Eye (tissue), 1 donor: Measurements from ENCODE around the gene CTIF.
A peak's percentile ranks its signal among the peaks of the same experiment; 100 is the strongest.

Source experiments
- DNase-seq: peaks from one replicate; pipeline ENCODE4 v3.0.0-alpha.2; 2015

Gene CTIF

DNA sequence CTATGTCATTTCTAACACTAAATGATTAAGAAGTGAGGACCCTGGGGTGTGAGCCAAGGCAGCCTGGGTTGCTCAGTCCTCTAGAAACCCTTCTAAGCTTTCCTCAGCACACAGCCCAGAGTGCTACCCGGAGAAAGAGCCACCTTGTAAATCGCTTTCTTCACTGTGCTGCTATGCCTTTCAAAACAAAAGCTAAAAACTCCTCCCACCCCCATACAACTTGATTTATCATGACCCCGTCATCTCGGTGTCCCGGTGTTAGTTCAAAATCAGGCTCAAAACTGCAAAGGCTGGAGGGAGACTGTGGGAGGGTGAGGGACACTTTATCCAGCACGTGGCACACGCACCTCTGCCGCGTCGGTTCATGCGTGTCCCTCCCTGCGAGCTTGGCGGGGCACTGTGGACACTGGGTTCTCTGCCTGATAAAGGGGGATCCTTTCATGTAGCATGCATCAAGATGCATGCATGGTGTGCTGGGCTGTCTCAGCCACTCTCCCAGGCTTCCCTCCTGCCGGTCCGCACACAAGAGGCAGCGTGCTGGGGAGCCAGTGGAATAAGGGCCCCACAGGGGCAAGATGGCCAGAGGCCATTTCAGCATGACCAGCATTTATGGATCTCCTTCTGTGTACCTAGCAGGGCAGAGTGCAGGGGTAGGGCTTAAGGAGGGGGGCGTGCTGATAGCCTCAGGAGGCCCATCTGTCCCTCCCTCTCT is 241.5 kb downstream of the CTIF start:
- peak; percentile 51 for DNase-seq

DNA sequence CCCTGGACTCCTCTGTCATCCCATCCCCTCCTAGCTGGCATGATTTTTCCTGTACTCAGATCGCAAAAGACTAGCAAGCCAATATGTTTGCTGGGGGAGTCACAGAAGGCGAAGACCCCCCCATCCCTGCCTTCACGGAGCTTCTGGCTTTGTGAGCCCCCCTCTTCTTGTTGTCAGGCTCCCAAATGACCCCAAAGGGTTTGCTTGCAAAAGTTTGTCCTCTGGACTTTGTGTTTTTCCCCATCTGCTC is 242.0 kb downstream of the CTIF start:
- DNase-seq = no peak

DNA sequence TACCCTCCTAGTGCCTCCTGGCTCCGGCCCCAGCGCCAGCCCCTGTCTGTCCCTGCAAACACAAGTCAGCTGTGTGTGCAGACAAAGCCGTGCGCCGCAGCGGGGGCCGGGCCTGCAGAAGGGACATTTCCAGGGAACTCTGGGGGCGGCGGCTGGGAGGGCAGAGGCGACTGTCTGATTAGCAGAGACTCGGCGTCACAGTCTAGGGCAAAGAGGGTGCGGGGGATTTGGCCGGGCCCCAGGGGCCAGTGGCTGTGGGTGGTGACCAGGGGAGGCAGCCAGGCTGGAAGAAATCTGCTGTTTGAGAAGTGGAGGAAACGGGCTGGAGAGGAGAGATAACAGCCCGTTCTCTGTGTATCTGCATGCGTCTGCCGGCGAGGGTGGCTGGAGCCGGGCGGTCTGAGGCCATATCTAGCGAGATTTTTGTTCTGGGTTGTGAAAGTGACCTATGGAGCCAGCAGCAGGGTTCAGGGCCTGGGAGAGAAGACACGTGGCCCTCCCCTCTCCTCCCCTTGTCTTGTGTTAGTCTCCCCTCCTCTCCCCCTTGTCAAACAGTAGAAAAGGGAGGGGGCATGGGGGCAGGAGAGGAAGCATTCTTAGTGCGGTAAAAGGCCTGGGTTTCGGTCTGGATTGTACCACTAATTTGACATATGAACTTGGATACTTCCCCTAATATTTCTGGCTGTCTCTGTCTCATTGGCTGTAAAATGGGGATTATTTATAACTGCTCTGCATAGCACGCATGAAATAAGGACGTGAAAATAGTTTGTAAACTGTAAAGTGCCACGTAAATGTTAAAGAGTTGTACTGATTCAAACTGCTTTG is 242.5 kb downstream of the CTIF start:
- DNase-seq = peak; percentile 88

GRCh38 chr18:48781988-48782363 is 243.1 kb downstream of the CTIF start:
- no peak for DNase-seq

- no peak for DNase-seq
Measured at GRCh38 chr18:48782381-48782861, 243.6 kb downstream of the CTIF start.

GRCh38 chr18:48783616-48784520 is 245.0 kb downstream of the CTIF start:
- DNase-seq = no peak

DNA sequence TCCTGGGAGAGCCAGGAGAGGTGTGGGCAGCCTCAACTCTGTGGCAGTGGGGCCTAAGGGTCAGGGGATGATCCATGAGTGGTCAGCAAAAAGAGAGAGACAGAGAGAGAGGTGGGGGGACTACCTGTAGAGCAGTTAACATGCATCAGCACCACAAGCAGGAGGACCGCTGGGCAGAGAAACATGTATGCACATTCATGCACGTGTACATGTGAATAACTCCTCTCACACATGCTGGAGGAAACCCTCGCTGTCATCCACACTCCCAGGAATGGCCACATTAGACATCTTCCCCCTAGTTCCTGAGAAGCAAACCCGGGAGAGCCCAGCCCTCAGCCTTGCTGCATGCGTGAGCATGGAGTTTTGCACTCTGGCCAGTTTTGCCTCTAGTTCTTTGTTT is 245.8 kb downstream of the CTIF start:
- no peak for DNase-seq

GRCh38 chr18:48785091-48785614 is 246.3 kb downstream of the CTIF start:
- no peak for DNase-seq

DNA sequence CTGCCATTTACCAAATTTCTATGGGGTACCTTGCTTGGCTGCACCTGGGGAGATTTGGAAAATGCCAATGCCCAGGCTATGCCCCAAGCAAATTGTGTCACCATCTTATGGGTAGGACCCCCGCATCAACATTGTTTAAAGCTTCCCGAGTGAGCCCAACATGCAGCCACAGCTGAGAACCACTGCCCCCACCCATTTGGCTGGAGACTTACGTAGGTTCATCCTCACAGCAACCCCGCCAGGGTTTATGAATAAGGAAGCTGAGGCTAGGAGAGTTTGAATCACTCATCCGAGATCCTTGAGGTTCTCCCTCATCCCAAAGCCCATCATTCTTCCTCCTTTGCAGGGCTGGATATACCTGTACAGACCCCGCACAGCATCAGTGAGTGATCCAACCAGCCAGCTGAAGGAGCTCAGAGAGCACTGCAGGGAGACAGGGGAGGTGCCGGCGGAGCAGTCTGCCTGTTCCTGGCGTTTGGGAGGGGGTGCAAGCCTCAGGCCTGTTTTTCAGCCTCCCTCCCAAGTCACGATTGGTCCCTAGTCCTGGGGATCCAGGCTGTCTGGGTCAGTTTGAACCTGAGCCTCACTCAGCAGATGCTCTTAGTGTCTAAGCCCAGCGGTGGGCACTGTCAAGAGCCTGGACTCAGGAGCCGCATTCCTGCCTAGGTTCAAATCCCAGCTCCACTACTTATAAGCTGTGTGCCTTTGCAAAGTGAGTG is 247.1 kb downstream of the CTIF start:
- DNase-seq = no peak

GRCh38 chr18:48786455-48787202 is 247.8 kb downstream of the CTIF start:
- DNase-seq = peak; percentile 57

DNA sequence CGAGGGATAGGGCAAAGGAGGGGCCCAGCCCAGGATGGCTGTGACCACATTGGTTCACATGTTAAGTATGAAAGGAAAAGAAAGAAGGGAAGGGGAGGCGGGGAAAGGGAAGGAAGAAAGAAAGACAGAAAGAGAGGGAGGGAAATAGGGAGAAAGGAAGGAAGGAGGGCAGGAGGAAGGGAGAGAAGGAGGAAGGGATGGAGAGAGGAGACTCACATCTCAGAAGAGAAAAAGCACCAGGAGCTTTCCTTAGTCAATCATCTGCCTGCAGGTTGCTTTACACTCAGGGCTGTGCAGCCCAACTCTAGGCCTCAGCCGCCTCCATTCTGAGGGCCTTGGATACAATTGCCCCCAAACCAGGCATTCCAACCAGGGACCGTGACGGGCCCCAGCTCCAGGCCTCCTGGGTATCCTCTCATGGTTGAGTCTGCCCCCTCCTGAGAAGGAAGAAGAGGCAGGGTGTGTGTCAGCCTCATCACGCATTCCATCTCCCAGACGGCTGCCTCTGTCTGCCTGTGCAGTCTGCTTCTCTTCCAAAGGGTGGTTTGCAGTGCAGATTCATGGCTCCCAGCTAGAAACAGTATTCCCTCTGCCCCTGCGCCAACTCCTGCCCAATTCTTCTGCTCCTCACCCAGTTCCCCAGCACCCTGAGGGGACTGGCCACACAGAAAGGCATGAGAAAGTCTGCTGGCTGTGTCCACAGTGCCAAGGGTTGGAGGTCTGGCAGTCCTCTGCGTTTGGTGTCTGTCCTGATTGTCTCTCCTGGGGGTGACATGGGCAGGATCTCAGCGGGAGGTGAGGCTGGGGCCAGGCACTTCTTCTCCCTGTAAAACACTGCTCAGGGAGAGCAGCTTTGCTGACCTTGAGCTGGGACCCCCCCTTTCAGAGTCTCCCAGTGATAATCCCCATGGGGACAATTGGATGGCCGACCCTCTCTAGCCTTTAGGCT is 248.6 kb downstream of the CTIF start:
- DNase-seq = peak; percentile 57

GRCh38 chr18:48788373-48788772 is 249.5 kb downstream of the CTIF start:
- DNase-seq = no peak

DNA sequence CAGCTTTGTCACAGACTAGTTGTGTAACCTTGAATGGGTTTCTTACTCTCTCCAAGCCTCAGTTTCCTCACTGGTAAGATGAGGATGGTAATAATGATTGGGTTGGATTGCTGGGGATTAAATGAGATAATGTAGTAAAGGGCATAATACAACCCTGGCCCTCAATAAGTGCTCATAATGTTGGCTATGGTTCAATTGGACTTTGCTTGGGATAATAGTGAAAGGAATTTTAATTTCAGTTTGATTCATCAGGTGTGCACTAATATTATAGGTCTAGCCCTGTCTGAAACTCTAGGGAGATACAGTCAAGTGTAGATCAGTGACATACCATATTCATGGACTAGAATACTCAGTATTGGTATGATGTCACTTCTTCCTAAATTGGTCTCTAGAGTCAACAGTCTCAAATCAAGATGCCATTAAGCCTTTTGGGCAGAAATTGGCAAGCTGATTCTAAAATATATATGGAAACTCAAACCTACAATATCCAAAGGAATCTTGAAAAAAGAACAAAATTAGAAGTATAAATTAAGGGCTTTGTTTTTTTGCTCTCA is 250.5 kb downstream of the CTIF start:
- DNase-seq = no peak

DNA sequence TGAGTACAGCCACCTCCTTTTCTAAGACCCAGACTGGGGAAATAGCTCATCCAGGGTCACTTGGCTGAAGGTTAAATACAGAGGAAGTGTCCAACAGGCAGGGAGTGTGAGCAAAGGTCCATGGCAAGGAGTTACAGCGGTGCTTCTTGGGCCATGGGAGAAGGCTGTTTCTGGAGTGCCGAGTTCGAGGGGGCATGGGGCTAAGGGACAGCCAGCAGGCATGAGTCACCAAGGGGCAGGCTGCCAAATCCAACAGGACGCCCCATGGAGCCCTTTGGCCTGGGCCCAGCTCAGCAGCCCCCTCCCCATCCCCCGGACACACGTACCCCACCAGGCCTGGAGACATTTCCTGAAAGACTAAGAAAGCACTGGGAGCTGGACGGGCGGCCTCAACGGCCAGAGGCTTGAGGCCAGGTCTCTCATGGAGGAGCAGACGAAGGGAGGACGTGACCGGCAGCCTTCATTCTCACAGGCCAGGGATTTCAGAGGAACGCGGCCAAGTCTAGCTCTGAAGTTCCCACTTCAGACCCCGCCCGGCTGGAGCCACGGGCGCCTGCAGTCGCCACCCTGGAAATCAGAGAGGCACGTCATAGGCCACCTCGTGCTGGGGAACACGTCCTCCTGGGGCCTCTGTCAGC is 251.5 kb downstream of the CTIF start:
- no peak for DNase-seq

DNA sequence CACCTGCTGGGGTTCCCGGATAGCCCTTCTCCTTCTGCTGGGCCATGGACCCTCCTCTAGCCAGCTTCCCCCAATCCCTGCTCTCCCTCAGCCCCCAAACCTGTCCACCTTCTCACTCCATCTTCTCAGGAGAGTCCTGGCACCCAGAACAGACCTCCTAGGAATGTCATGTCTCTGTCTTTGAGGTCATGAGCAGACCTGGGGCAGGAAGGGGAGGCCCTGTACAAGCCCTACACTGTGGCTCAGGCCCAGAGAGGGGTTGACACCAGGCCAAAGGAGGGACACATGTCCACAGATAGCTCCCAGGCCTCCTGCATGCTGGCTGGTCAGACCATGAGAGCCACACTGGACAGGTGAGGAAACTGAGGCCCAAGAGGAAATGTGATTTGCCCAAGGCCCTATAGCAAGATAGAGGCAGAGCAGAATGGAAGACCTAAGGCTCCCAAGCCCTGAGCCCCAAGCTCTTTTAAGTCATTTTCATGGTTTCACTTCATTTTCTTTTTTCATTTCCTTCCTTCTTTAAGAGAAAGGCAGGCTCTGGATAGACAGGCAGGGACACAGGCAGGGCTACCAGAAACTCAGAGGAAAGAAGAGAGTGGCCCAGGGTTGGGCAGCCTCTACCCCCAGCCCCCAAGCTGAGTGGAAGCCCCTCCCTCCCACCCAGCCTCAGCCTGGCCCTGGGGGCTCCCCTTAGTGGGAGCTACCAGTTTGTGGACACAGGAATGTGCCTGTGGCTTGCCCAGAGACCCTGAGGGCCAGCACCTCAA is 252.2 kb downstream of the CTIF start:
- no peak for DNase-seq

GRCh38 chr18:48791636-48792105 is 252.8 kb downstream of the CTIF start:
- no peak for DNase-seq

DNA sequence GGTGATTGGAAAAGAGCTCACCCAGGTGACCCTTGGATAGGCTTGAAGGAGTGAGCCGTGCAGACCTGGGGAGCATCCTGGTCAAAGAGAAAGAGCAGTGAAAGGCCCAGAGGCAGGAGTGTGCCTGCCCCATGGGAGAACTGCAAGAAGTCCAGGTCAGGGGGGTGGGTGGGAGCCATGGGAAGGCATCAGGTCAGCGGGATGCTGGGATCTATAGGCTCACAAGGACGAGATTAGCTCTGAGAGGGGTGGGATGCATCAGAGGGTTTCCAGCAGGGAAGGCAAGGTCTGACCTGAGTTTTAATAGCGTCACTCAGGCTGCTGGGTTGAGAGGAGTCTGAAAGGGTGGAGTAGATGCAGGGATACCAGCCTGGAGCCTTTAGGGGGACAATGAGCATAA is 253.3 kb downstream of the CTIF start:
- no peak for DNase-seq

DNA sequence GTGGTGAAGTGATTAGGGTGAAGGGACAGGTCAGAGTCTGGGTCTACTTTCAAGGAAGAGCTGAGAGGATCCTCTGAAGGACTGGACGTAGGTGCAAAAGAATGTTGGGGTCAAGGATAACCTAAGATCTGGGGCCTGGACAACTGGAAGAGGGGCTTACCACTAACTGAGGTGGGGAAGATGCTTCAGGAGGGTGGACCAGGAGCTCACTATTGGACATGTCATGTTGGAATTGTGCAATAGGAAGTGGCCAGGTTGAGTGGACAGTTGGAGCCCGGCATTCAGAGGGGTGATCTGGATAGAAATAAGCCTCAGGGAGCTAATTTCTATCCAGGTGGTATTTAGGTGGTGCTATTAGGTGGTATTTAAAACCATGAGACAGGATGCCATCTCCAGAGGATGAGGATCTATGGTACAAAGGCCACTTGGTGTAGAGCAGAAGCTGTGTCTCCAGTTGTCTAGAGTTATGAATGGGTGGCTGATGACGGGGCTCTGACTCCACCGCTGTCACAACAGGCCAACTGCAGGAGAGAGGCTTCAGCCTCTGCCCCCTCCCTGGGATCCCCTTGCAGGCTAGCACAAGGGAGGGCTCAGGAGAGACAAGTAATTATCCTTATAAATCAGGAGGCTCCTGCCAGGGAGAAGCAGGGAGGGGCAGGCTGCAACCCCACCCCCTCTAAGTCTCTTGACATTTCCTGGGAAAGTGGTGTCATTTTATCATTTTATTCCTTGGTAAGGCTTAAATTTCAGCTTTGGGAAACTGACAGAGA is 254.0 kb downstream of the CTIF start:
- no peak for DNase-seq
